GM12865 (cell line): Measurements from ENCODE around the gene BCAS1.

Experiments
- DNase-seq: peaks from one replicate; pipeline ENCODE4 v3.0.0; 2010; ENCODE audit warnings: low read depth
- H3K4me3 ChIP-seq: 2 replicates; pipeline ENCODE4 v1.5.1; 2011; ENCODE audit warnings: mild to moderate bottlenecking, low read depth, low read length, control low read depth
- TF ChIP-seq, protein P1 (sequence below): IDR thresholded peaks from 2 replicates; pipeline ENCODE4 v1.5.1; 2011; ENCODE audit warnings: low read length, control low read depth, low read depth, inconsistent platforms; ENCODE audit not compliant: insufficient read depth; ENCODE audit errors: missing control alignments

The BCAS1 gene

DNA sequence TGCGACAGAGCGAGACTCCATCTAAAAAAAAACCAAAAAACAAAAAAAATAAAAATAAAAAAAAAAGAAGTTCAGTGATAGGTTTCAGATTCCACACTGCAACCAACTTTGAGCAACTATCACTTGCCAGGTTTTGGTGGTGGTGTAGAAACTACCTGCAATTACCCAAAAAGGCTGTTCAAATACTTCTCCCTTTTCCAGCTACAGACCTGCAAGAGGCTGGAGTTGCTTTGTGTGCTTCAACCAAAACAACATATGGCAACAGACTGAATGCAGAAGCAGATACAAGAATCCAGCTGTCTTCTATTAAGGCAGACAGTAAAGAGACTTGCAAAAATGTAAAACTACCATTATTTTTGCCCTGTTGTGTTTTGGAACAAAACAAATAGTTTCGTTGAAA is 9.3 kb upstream of the BCAS1 start:
- TF ChIP-seq, protein P1, sequence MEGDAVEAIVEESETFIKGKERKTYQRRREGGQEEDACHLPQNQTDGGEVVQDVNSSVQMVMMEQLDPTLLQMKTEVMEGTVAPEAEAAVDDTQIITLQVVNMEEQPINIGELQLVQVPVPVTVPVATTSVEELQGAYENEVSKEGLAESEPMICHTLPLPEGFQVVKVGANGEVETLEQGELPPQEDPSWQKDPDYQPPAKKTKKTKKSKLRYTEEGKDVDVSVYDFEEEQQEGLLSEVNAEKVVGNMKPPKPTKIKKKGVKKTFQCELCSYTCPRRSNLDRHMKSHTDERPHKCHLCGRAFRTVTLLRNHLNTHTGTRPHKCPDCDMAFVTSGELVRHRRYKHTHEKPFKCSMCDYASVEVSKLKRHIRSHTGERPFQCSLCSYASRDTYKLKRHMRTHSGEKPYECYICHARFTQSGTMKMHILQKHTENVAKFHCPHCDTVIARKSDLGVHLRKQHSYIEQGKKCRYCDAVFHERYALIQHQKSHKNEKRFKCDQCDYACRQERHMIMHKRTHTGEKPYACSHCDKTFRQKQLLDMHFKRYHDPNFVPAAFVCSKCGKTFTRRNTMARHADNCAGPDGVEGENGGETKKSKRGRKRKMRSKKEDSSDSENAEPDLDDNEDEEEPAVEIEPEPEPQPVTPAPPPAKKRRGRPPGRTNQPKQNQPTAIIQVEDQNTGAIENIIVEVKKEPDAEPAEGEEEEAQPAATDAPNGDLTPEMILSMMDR: no peak
- peak; percentile 77 for DNase-seq
- H3K4me3 ChIP-seq: no peak overlapping the region

DNA sequence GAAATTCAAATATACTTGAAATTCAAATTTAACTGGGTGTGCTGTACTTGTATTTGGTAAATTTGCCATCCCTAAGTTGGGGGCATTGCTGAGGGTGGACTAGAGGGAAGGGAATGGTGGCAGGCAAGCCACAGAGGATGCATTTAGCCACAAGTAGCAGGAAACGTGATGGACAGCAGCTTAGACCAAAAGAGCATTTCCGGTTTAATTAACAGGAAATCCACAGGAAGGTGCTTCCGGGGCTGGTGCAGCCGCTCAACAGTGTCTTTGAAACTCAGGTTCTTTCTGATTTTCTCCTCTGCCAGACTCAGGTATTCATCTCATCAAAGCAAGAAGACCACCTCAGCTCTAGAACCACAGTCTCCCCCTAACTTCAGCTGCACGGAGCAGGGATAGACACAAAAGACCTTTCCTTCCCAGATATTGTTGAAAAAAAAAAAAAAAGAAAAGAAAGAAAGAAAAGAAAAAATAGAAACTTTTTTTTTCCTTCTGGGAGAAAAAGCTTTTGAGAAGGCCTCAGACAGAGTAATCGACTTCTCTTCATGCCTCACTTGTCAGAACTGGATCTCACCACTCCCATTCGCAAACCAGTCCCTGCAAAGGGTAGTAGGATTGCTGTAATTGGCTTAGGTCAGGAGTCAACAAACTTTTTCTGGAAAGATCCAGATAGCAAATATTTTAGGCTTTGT is 8.0 kb upstream of the BCAS1 start:
- TF ChIP-seq, protein P1: no peak
- DNase-seq: peak; percentile 76
- no peak overlapping the region for H3K4me3 ChIP-seq

DNA sequence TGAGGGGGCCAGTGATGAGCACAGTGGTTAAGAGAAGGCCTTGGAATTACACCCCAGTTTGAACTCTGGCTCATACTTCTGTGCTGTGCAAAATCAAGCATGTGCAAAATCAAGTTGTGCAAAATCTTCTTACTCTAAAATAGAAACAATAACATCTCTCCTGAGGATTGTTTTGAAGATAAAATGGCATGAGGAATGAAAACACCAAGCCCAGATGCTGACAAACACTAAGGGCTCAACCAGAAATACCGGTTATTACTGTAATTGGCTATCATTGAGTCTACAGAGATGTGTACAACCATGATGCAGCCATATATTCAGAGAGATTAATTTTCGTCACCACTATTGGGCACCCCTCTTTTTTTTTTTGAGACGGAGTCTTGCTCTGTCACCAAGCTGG is 5.9 kb upstream of the BCAS1 start:
- no peak for DNase-seq
- TF ChIP-seq, protein P1: no peak
- no peak overlapping the region for H3K4me3 ChIP-seq

DNA sequence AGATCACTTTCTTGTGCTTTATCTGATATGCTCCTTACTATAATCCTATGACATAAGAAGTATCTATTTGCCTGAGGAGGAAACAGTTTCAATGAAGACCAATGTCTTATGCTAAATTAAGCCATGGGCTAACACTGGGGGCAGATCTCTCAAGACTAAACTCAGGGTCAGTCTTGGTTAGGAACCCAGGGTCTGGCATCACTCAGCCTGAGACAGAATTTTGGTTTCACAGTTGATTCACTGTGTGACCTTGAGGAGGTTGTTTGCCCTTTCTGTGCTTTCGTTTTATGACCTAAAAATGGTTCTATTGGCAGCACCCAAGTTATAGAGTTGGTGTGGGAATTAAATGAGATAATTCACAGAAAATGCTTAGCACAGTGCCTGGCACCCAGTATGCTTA is 4.9 kb upstream of the BCAS1 start:
- TF ChIP-seq, protein P1: no peak
- no peak overlapping the region for H3K4me3 ChIP-seq
- DNase-seq: peak; percentile 28

DNA sequence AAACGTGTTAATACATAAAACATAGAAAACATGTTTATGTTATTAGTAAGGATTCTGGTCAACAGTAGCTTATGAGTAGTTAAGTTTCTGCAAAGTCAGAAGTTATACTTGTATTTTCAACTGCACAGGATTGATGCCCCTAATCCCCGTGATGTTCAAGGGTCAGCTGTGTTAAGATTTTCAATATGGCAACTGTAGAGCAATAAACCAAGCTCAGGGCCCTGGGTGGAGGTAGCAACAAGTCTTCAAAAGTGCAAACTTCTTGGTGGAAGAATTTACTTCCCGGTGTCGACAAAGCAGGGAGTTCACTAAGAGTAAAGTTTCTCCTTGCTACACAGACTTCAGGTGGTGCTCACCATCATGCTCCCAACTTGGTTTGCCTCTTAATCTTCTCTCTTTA is 4.1 kb upstream of the BCAS1 start:
- no peak for DNase-seq
- no peak overlapping the region for H3K4me3 ChIP-seq
- TF ChIP-seq, protein P1: no peak

DNA sequence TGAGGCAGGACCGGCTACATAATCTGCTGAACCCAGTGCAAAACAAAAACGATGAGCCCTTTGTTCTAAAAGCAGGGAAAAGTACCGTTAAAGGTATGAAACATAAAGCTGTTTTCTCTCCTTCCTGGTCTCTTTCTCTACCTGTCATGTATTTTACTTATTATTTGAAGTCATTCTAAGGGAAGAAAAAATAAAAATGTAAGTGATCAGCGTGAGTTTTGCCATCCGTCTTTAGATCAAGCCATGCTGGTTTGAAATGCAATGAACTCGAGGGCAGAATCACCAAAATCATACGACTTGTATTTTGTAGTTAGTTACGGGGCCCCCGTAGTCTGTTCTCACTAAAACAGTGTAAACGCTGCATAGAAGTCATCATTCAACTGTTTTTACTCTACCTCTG is 2.9 kb upstream of the BCAS1 start:
- H3K4me3 ChIP-seq: no peak overlapping the region
- TF ChIP-seq, protein P1: no peak
- no peak for DNase-seq

DNA sequence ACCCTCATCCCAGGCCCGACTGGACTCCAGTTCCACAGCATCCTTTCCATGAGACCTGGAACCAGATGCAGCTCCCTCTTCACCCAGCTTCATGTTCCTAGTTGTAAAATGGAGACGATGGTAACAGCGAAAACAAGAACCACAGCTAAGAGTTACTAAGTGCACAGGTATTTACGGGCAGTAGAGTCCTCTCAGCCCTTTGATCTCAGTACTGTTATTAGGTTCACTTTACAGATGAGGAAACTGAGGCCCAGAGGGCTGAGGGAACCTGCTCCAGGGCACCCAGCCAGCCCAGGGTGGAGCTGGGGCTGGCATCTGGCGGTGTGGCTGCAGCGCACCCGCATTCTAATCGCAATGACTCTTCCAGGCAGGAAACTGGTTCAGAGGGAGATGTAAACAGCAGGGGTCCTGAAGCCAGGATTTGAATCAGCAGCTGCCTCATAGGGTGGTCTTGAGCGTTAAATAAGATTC is 858 bp downstream of the BCAS1 start:
- DNase-seq: no peak
- TF ChIP-seq, protein P1: no peak
- H3K4me3 ChIP-seq: no peak overlapping the region
